HG02642 (cell line): ENCODE data around the gene IL2RA.
A peak's percentile ranks its signal among the peaks of the same experiment; 100 is the strongest.

Experiments
- ATAC-seq: cut with Tn5 transposase; IDR thresholded peaks from one replicate; pipeline ENCODE4 v1.9.1; 2021; ENCODE audit warnings: mild to moderate bottlenecking; ENCODE audit not compliant: unreplicated experiment, poor library complexity

The IL2RA gene

GRCh38 chr10:5996696-5997095 is 65.5 kb downstream of the IL2RA start:
- no peak for ATAC-seq

- ATAC-seq, result no peak
These were observed 69.8 kb downstream of the IL2RA start for GRCh38 chr10:5992398-5992797.

GRCh38 chr10:5991708-5992107 is 70.5 kb downstream of the IL2RA start:
- ATAC-seq, result no peak

GRCh38 chr10:5989756-5990155 is 72.4 kb downstream of the IL2RA start:
- ATAC-seq, result no peak

GRCh38 chr10:5988336-5988920 is 73.7 kb downstream of the IL2RA start:
- no peak for ATAC-seq

GRCh38 chr10:5987747-5988146 is 74.4 kb downstream of the IL2RA start:
- ATAC-seq, result no peak

- no peak for ATAC-seq
These were observed 77.1 kb downstream of the IL2RA start for GRCh38 chr10:5985029-5985428.

GRCh38 chr10:5983774-5984173 is 78.4 kb downstream of the IL2RA start:
- ATAC-seq, result no peak

- no peak for ATAC-seq
These were observed 80.6 kb downstream of the IL2RA start for GRCh38 chr10:5981529-5981928.

GRCh38 chr10:5978230-5978489 is 84.0 kb downstream of the IL2RA start:
- no peak for ATAC-seq

GRCh38 chr10:5977471-5978229 is 84.5 kb downstream of the IL2RA start, which contains the start of gene IL15RA:
TSS of gene IL15RA (minus strand) at chr10:5977543. CDS start at chr10:5977492, 51 bp downstream.
- peak; percentile 76 for ATAC-seq

GRCh38 chr10:5976512-5977470 is 85.4 kb downstream of the IL2RA start:
- ATAC-seq, result peak; percentile 18

GRCh38 chr10:5975641-5976473 is 86.3 kb downstream of the IL2RA start:
- ATAC-seq, result peak; percentile 53

GRCh38 chr10:5973069-5973468 is 89.1 kb downstream of the IL2RA start:
- ATAC-seq, result no peak

- no peak for ATAC-seq
These were observed 90.3 kb downstream of the IL2RA start for GRCh38 chr10:5971886-5972285.

GRCh38 chr10:5971315-5971832 is 90.8 kb downstream of the IL2RA start:
- ATAC-seq, result no peak

GRCh38 chr10:5970527-5970926 is 91.6 kb downstream of the IL2RA start:
- ATAC-seq, result no peak

GRCh38 chr10:5970066-5970465 is 92.1 kb downstream of the IL2RA start:
- ATAC-seq, result no peak

- ATAC-seq, result no peak
These were observed 93.3 kb downstream of the IL2RA start for GRCh38 chr10:5968681-5969453.
